Globus pallidus (tissue), 1 donor: ENCODE data around the gene PLEKHA7.
A peak's percentile ranks its signal among the peaks of the same experiment; 100 is the strongest.
"Not testable (repeated sequence)": the region's sequence is repeated elsewhere in the genome, so short reads cannot be mapped to it uniquely, and the experiment has no call there.

ENCODE experiments used
- DNase-seq: peaks from one replicate; pipeline ENCODE4 v3.0.0-alpha.2; 2015; ENCODE audit warnings: low spot score

PLEKHA7 gene

DNA sequence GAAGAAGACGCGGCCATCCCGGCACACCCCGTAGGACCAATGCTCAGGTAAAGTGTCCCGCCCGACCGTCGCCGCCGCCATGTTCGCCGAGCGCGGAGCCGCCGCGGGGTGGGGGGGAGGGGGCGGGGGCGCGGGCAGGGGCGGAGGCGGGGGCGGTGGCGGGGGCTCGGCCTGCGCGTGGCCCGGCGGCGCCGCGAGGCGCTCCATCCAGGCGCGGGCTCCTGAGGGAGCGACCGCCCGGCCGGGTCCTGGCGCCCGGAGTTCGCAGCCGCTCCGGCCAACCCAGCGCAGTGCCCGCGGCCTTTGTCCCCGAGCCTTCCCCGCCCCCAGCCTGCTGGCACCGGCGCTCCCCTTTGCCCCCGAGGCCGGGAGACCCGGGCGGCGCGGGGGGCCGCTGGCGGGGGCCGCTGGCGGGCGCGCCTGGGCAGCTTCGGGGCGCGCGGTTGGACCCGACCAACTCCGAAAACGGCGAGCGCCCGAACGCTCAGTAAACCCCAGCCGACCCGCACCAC is at the start of gene PLEKHA7:
Gene PLEKHA7 (minus strand): TSS at position 94 of the 512 bp plus-strand sequence. CDS start 13 bp downstream, at position 81.
- no peak for DNase-seq

DNA sequence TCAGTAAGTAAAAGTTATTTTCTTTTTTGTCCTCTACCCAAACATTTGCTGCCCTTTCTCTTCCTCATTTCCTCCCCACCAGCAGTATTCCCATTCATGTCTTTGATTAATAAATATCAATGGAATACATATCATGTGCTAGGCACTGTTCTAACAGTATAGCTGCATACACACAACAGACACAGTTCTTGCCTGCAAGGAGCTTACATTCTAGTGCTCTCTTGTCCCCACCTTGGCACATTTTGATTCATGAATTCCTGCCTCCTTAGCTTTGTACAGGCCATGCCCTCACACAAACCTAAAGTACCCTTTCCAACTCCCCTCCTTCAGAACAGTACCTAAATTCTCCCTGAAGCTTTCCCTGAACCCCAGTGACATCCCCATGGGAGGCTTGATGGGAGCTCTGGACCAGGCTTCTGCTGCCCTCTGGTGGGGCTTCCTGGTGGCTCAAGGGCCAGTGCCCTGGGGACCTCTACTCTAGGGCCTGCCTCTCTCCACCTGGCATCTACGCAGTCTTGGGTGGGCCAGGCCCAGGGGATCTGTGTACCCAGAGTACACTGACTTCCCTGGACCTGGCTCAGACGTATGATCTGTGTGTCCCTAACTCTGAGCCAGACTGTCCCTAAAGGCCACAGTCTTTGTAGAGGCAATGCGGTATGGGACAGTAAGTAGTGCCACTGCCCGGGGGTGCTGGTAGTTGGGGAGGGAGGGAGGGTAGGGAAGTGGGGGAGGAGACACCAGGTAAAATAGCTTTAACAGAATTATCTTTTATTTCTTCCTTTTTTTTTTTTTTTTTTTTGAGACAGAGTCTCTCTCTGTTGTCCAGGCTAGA is 49.2 kb upstream of the PLEKHA7 start:
- peak; percentile 38 for DNase-seq

GRCh38 chr11:17051146-17051545 is 36.9 kb upstream of the PLEKHA7 start:
- DNase-seq: not testable (repeated sequence)

GRCh38 chr11:17048491-17048890 is 34.3 kb upstream of the PLEKHA7 start:
- DNase-seq: not testable (repeated sequence)

DNA sequence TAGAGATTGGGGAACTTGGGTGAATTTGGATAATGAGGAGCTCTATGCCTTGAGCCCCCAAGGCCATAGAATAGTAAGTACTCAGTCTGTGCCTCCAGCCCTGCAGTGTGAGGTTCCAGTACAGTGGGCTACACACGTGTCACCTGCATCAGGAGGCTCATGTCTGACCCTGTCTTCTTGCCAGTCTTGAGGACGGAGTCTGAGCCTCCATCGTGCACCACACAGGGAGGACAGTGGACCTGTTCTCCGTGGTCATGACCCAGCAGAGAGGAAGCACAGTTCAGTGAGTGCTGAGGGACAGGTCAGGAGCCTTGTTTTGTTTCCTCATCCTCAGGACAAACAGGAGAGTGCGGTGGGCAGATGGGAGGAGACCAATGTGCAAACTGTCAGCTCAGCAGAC is 32.5 kb upstream of the PLEKHA7 start:
- no peak for DNase-seq

DNA sequence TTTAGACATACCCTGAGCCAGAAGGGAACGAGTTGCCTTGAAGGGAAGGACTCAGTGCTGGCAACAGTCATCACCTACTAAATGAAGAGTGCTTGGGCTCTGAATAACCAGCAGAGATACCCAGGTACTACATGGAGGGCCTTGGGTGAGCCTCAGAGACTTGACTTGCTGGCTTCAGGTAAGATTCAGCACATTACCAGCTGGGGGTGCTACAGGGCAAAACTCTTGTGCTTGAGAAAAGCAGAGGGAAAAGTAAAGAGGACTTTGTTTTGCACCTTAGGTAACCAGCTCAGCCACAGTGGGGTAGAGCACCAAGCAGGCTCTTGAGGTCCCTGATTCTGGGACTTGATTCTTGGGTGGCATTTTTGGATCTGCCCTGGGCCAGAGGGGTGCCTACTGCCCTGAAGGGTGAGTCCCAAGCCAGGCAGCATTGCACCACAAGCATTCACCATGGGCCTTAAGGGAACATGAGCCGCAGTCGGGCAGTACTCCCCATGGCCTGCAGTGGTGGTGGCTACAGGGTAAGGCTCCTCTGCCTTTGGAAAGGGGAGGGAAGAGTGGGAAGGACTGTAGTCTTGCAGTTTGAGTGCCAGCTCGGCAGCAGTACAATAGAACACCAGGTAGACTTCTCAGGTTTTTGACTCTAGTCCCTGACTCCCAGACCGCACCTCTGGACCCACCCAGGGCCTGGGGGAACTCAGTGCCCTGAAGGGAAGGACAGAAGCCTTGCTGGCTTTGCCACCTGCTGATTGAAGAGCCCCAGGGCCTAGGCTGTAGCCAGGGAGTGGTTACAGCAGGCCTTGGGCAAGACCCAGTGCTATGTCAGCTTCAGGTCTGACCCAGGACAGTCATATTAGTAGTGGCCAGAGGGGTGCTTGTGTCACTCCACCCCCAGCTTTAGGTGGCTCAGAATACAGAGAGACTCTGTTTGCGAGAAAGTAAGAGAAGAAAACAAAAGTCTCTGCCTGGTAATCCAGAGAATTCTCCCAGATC is 22.7 kb upstream of the PLEKHA7 start:
- no peak for DNase-seq

- DNase-seq: not testable (repeated sequence)
Observed at GRCh38 chr11:17034027-17034426, 19.8 kb upstream of the PLEKHA7 start.

- DNase-seq: no peak
Observed at GRCh38 chr11:17026487-17027082, 12.4 kb upstream of the PLEKHA7 start.

DNA sequence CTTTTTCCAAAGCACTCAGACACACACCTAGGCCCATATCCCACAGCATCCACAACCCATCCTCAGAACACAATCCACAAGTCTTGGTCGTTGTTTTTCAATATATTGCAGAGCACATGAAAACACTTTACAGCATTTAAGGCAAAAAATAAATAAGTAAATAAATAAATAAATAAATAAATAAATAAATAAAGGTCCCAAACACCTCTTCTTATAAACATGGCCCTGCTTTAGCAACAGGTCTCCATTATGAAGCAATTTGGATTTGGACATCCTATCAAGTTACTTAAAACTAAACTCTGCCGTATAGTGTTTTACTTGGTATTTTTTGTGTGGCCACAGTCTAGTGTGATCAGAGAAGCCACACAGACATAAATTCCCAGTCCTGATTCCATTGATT is 10.7 kb upstream of the PLEKHA7 start:
- no peak for DNase-seq

DNA sequence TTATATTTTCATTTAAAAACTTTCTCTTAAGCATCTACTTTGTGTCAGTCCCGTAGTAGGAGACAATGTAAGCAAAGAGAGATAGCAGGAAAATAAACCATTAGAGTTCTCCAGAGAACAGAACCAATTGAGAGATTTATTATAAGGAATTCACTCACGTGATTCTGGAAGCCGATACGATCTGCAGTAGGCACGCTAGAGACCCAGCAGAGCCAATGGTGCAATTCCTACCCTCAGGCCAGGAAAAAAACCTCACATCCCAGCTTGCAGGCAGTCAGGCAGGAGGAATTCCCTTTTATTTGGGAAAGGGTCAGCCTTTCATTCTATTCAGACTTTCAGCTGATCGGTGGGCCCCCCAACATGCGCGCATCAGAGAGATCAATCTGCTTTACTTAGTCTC is 7.3 kb upstream of the PLEKHA7 start:
- no peak for DNase-seq

- DNase-seq: no peak
Observed at GRCh38 chr11:17020831-17021230, 6.6 kb upstream of the PLEKHA7 start.

DNA sequence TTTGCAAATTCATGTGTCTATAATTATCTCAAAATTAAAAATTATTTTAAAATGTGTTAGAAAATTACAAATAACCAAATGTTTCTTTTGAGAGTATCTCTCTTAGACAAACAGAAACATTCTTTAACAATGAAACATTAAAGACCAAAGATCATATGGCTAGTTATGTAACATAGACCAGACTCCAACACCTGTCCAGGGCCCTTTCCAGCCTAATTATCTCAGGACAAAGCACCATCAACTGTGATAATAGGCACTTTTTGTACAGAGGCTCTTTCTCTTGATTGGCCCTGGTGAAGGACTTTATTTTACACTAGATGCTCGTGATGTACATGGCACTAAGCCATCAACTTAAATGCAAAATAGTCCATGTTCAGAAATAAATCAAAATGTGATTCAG is 5.0 kb upstream of the PLEKHA7 start:
- DNase-seq: no peak

DNA sequence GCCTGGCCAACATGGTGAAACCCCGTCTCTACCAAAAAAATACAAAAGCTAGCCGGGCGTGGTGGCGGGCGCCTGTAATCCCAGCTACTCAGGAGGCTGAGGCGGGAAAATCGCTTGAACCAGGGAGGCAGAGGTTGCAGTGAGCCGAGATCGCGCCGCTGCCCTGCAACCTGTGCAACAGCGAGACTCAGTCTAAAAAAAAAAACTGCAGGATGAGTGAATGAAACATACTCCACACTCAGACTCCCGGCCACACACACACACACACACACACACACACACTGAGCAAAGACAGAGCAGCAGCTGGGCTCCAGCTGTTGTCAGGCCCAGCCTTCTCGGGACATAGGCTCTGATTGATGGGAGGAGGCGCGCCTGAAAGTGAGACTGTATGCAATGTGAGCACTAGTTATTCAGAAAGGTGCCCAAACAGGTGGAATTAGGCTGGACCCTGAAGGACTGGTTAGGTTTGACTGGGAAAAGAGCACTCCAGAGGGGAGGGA is 1.5 kb upstream of the PLEKHA7 start:
- DNase-seq: no peak

- no peak for DNase-seq
Observed at GRCh38 chr11:17014833-17015626, 816 bp upstream of the PLEKHA7 start.

GRCh38 chr11:17013548-17014320 is 480 bp downstream of the PLEKHA7 start:
- no peak for DNase-seq

DNA sequence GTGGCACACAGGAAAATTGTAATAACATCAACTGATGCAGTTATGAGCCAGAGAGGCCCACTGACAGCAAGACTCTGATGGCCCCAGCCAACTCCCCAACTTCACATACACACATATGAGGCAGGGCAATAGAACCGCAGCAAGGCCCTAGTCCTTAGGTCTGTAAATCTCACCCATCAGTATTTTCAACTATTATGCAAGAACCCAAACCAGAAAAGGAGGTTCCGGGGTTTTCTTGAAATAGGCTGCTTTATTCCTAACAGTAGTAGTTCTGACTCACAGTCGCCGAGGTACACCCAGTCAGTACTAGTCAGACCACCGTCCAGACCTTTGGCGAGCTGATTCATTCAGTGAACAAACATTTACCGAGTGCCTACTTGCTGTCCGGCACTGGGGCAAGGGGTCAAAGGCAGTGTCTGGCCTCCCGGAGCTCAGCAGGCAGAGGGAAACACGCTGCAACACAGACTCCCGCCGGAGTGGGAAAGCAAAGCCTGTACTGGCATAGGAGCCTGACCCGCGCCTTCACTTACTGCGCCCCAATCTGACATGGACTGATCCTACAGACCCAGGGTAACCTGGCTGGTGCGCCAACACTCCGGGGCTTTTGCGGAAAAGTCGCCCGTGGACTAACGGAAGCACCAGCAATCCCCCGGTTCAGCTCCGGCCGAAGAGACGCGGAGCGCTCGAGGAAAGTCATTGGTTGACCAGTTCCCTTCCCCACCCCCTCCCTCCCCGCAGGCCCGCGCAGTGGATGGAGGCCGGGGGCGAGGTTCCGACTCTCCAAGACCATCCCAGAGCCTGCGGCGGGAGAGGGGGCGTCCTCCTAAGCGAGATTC is 1.3 kb downstream of the PLEKHA7 start:
- DNase-seq: peak; percentile 28

DNA sequence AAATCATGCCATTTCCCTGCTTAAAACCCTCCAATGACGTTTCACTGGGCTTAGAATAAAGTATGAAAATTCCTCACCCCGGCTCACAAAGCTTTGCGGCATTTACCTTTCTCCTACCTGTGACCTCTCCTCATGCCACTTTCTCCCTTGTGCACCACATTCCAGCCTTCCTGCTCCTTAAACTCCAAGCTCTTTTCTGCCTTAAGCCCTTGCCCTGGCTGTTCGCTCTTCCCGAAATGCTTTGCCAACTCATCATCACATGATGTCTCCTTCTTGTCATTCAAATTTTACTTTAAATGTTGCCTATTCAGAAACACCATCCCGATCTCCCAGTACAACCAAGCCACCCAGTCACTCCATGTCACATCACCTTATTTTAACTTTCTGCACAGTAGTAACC is 2.0 kb downstream of the PLEKHA7 start:
- DNase-seq: no peak

- no peak for DNase-seq
Observed at GRCh38 chr11:17010851-17011420, 3.3 kb downstream of the PLEKHA7 start.

GRCh38 chr11:17008099-17008498 is 6.1 kb downstream of the PLEKHA7 start:
- no peak for DNase-seq
